ENCODE measurements around the gene PRKAG2.

Gene PRKAG2

DNA sequence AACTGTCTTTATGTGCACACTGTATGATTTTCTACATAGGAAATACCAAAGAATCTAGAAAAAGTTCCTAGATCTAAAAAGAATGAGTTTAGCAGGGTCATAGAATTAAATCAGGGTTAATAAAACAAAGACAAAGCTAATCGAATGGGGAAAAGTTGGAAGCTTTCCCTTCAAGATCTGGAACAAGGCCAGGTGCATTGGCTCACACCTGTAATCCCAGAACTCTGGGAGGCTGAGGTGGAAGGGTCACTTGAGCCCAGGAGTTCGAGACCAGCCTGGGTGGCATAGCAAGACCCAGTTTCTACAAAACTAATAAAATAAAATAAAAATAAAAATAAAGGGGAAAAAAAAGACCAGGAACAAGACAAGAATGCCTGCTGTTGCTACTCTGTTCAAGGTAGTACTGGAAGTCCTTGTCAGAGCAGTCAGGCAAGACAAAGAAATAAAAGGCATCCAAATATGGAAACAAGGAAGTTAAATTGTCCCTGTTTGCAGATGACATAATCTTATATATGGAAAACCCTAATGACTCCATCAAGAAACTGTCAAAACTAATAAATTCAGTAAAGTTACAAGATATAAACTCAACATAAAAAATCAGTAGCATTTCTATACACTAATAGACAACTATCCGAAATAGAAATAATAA lies 281.1 kb downstream of the PRKAG2 start:
- TF ChIP-seq, protein P1, sequence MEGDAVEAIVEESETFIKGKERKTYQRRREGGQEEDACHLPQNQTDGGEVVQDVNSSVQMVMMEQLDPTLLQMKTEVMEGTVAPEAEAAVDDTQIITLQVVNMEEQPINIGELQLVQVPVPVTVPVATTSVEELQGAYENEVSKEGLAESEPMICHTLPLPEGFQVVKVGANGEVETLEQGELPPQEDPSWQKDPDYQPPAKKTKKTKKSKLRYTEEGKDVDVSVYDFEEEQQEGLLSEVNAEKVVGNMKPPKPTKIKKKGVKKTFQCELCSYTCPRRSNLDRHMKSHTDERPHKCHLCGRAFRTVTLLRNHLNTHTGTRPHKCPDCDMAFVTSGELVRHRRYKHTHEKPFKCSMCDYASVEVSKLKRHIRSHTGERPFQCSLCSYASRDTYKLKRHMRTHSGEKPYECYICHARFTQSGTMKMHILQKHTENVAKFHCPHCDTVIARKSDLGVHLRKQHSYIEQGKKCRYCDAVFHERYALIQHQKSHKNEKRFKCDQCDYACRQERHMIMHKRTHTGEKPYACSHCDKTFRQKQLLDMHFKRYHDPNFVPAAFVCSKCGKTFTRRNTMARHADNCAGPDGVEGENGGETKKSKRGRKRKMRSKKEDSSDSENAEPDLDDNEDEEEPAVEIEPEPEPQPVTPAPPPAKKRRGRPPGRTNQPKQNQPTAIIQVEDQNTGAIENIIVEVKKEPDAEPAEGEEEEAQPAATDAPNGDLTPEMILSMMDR (conservative IDR thresholded peaks at IDR 0.05) = no peak
- no peak overlapping the region; the same call in 1 of the 2 replicates for H3K27ac ChIP-seq

DNA sequence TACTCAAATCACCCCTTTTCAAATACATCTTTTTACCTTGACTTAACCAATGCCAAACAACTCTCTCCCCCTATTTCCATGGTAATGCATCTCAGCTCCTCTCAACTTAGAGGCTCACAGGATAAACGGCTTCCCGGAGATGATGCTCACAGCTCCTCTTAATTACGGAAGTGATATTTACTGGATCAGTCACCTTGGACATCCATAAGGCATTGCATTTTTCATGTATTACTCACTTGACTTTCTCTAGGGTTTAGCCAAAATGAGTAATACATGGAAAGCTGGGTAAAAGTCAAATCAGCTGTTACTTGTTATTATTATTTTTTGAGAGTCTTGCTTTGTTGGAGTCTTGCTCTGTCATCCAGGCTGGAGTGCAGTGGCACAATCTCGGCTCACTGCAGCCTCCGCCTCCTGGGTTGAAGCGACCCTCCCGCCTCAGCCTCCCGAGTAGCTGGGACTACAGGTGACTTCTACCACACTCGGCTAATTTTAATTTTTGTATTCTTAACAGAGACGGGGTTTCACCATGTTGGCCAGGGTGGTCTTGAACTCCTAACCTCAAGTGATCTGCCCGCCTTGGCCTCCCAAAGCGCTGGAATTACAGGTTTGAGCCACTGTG lies 283.9 kb downstream of the PRKAG2 start:
- TF ChIP-seq, protein P1 (conservative IDR thresholded peaks at IDR 0.05) = no peak
- no peak overlapping the region for H3K27ac ChIP-seq

DNA sequence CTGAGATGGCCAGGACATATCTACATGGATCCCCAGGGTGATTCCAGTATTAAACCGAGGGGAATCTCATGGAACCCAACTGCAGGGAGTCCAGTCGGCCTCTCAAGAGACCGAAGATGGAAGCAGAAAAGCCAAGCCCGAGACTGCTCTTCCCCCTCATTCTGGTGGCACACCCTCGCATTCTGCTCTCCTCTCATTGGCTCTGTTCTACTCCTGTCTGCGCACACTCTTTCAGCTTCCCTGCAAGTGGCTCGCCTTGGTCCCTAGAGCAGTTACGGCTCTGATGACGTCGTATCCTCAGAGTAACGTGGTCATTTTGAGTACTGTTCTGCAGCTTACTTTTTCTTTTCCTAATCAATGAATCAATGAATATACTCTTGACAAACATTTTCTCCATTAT lies 284.6 kb downstream of the PRKAG2 start:
- TF ChIP-seq, protein P1 (conservative IDR thresholded peaks at IDR 0.05) = no peak
- no peak overlapping the region for H3K27ac ChIP-seq

DNA sequence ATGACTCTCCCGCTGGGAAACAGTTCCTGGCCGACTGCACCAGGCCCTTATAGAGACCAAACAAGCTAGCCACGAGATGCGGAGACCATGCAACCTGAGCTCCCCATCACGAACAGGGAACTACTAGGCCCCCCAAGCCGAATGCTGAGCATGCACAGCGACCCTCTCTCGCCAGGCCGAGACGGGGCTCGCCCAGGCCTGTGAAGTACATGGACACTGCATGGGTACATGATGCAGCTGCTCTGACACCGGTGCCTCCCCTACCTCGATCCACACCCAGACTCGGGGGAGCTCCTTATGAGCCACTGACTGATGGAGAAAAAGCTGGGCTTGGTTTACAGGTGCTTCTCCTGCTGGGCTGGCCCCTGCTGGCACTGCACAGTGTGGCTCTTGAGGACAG lies 285.0 kb downstream of the PRKAG2 start:
- no peak overlapping the region for H3K27ac ChIP-seq
- TF ChIP-seq, protein P1 (conservative IDR thresholded peaks at IDR 0.05) = no peak

DNA sequence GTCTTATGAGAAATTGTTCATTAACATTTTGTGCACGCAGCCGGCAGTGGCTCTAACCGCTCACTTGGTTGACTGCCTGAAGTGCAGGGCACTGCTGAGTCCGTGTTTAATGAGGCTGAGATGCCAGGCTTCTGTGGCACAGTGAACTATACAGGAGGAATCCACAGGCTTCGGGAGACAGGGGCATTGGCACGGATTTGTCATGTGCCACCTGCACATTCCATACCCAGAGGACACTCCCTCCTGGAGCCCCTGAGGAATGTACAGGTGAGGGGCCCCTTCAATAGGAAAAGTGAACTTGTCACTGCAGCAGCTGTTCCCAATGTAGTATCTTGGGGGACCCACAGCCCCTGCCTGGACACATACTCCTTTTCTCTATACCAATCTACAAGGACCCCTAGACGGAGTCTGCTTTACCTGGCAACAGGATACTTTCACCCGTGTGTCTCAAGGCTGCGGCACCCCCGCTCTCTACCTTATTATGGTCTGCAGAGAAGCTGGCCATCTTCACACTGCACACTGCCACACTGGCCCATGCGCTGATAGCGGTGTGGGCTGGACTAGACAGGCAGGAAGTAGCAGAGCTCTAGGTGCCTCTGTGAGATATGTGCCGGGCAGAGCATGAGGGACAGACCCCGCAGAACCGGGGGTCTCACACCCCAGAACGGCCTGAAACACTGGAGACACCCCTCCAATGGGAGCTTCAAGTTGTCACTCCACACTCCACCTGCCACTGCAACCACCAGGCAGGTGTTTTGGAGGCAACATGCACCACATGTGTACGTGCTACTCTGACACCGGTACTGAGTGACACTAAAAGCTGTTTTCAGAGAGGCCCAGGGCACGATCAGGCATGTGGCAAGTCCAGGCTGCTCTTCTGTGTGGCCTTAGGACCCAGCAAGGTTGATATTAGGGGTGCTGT lies 285.8 kb downstream of the PRKAG2 start:
- no peak overlapping the region for H3K27ac ChIP-seq
- TF ChIP-seq, protein P1 (conservative IDR thresholded peaks at IDR 0.05) = no peak

DNA sequence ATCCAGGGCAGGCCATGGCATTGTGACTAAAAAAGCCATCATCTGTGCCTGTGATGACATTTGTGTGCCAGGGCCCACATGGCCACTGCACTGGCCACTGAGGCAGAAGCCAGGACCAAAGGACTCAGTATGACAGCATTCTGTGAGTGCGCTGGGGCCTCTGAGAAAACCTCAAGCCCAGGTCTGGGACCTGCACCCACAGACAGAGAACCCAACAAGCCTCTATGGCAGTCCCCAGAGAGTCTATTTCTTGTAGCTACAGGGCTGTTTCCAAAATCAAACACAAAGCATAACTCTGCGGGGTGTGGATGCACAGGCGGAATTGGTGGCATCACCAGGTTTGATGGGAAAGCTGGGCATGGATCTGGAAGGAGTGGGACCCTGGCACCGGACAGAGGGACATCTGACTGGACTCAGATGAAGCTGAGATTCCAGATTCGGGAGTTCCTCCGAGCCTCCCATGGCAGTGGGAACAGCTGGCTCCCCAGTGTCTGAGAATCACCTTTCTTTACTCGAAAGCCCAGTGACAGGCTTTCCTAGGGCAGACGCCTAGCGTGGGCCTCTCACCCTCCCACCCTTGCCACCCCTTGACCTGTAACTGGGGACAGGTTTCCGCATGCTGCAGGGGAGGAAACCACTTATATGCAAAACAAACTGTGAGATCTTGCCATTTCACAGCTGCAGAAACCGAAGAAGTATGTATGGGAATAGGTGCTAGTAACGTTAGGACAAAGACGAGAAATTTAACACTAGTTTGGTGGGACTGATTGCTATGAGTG lies 286.7 kb downstream of the PRKAG2 start:
- TF ChIP-seq, protein P1 (conservative IDR thresholded peaks at IDR 0.05) = no peak
- no peak overlapping the region for H3K27ac ChIP-seq

All from VCaP (cell line).